SK-N-SH treated with all-trans-retinoic acid at 6 μM for 48 hours (cell line): ENCODE measurements around the gene RAB11B.
"Not testable (repeated sequence)": the region's sequence is repeated elsewhere in the genome, so short reads cannot be mapped to it uniquely, and the experiment has no call there.

ENCODE experiments used
- ATAC-seq: fragments of 200-7000 bp; cut with Tn5 transposase; 3 replicates; pipeline ENCODE4 v1.9.1; 2020; ENCODE audit warnings: mild to moderate bottlenecking, moderate library complexity
- ARNTL ChIP-seq: fragments of 450-650 bp; formaldehyde crosslinking; IDR thresholded peaks from 2 replicates; pipeline ENCODE4 v1.5.0; 2020; ENCODE audit warnings: low read depth, mild to moderate bottlenecking, moderate library complexity, borderline replicate concordance
- CSDC2 ChIP-seq: fragments of 250-450 bp; sonication (Bioruptor Pico); IDR thresholded peaks from 2 replicates; pipeline ENCODE4 v1.5.0; 2020; ENCODE audit warnings: mild to moderate bottlenecking, moderate library complexity
- CSRNP3 ChIP-seq: fragments of 250-450 bp; sonication (Bioruptor Pico); IDR thresholded peaks from 2 replicates; pipeline ENCODE4 v1.5.1; 2021; ENCODE audit warnings: mild to moderate bottlenecking, moderate library complexity
- GLIS3 ChIP-seq: fragments of 250-450 bp; sonication (Bioruptor Pico); IDR thresholded peaks from 2 replicates; pipeline ENCODE4 v1.5.0; 2020; ENCODE audit warnings: mild to moderate bottlenecking, moderate library complexity
- ISL1 ChIP-seq: fragments of 250-450 bp; sonication (Bioruptor Pico); IDR thresholded peaks from 2 replicates; pipeline ENCODE4 v2.1.2; 2022; ENCODE audit warnings: mild to moderate bottlenecking, moderate library complexity
- OSR1 ChIP-seq: fragments of 250-450 bp; sonication (Bioruptor Pico); IDR thresholded peaks from 2 replicates; pipeline ENCODE4 v1.8.0; 2022; ENCODE audit warnings: moderate library complexity, mild to moderate bottlenecking, inconsistent platforms
- POU6F1 ChIP-seq: fragments of 250-450 bp; sonication (Bioruptor Pico); IDR thresholded peaks from 2 replicates; pipeline ENCODE4 v1.8.0; 2021; ENCODE audit warnings: low read depth, mild to moderate bottlenecking, moderate library complexity, borderline replicate concordance
- PPARA ChIP-seq: fragments of 250-450 bp; sonication (Bioruptor Pico); IDR thresholded peaks from 2 replicates; pipeline ENCODE4 v1.5.0; 2020; ENCODE audit warnings: mild to moderate bottlenecking, borderline replicate concordance
- RARB ChIP-seq: fragments of 250-450 bp; sonication (Bioruptor Pico); IDR thresholded peaks from 2 replicates; pipeline ENCODE4 v1.8.0; 2021; ENCODE audit warnings: mild to moderate bottlenecking, moderate library complexity
- SNAI2 ChIP-seq: fragments of 250-450 bp; sonication (Bioruptor Pico); IDR thresholded peaks from 2 replicates; pipeline ENCODE4 v1.5.0; 2020; ENCODE audit warnings: mild to moderate bottlenecking, moderate library complexity
- TCF4 ChIP-seq: fragments of 250-450 bp; sonication (Bioruptor Pico); IDR thresholded peaks from 2 replicates; pipeline ENCODE4 v1.8.0; 2021; ENCODE audit warnings: mild to moderate bottlenecking, moderate library complexity, borderline replicate concordance
- TOX ChIP-seq: fragments of 250-450 bp; sonication (Bioruptor Pico); IDR thresholded peaks from 2 replicates; pipeline ENCODE4 v1.8.0; 2021; ENCODE audit warnings: mild to moderate bottlenecking, moderate library complexity, borderline replicate concordance
- ZFP3 ChIP-seq: fragments of 250-450 bp; sonication (Bioruptor Pico); IDR thresholded peaks from 2 replicates; pipeline ENCODE4 v1.5.0; 2020; ENCODE audit warnings: mild to moderate bottlenecking, moderate library complexity
- ZFP30 ChIP-seq: fragments of 450-650 bp; formaldehyde crosslinking; IDR thresholded peaks from 2 replicates; pipeline ENCODE4 v1.5.0; 2022; ENCODE audit warnings: mild to moderate bottlenecking, moderate library complexity
- ZNF565 ChIP-seq: fragments of 450-650 bp; formaldehyde crosslinking; conservative IDR thresholded peaks from 2 replicates; pipeline ENCODE4 v1.5.0; 2020; ENCODE audit warnings: low read depth, mild to moderate bottlenecking, moderate library complexity
- ZNF70 ChIP-seq: fragments of 450-650 bp; formaldehyde crosslinking; IDR thresholded peaks from 2 replicates; pipeline ENCODE4 v1.5.0; 2020; ENCODE audit warnings: mild to moderate bottlenecking, moderate library complexity
- ZNF8 ChIP-seq: fragments of 450-650 bp; formaldehyde crosslinking; IDR thresholded peaks from 2 replicates; pipeline ENCODE4 v1.5.0; 2020; ENCODE audit warnings: mild to moderate bottlenecking, moderate library complexity
- TF ChIP-seq, protein P1 (sequence below): fragments of 250-450 bp; sonication (Bioruptor Pico); IDR thresholded peaks from 2 replicates; pipeline ENCODE4 v1.8.0; 2020; ENCODE audit warnings: mild to moderate bottlenecking, moderate library complexity, borderline replicate concordance

Gene RAB11B

DNA sequence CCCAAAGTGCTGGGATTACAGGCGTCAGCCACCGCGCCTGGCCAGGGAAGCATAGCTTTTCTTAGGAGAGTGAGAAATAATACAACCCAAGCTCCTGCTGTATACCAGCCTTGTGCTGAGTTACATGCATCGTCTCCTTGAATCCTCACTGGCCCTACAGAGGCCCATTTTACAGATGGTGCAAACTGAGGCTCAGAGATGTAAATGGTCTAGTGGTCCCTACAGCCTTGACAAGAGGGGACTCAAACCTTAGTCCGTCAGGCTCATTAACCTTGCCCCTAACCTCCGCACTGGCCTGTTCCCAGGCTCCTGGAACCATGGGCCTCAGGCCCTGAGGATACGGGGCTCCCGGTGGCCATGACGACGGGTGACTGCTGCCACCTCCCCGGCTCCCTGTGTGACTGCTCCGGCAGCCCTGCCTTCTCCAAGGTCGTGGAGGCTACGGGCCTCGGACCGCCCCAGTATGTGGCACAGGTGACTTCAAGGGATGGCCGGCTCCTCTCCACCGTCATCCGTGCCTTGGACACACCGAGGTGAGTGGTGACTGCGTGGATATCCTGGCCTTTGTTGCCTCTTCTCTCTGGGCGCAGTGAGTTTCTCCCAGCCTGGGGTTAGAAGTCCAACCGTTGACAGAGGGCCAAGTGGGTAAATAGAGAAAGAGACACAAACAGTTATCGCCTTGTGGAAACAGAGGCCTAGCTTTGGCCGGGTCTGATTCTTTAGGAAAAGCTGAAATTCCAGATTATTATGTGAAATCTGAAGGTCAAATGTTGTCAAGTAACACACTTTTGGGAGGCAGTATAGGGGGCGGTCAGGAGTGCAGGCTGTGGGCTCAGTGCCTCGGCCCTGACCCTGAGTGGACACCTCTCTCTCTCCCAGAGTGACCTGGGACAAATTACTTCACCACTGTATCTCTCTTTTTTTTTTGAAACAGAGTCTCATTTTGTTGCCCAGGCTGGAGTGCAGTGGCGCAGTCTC is 31.6 kb downstream of the RAB11B start:
- TF ChIP-seq PPARA (CRISPR knock-in tag) (no peak), ZNF70 (CRISPR knock-in tag) (no peak), ISL1 (CRISPR knock-in tag) (no peak), GLIS3 (CRISPR knock-in tag) (no peak), POU6F1 (CRISPR knock-in tag) (no peak), CSRNP3 (no peak), OSR1 (no peak), TOX (CRISPR knock-in tag) (no peak)
- no peak for ATAC-seq

DNA sequence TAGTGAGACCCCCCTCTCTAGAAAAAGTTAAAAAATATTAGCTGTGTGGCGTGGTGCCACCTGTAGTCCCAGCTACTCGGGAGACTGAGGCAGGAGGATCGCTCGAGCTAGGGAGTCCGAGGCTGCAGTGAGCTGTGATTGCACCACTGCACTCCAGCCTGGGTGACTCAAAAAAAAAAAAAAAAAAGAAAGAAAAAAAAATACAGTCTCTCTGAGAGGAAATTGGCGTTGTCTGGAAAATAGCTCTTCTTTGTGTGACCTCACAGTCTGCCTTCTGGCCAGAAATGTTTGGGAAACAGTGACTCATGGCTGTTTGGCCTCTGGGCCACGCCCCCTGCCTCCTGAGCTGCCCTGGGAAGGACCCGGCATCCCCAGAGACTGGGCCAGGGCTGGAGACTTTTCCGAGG is 33.7 kb downstream of the RAB11B start:
- ATAC-seq: peak; percentile 98

GRCh38 chr19:8425331-8425730 is 35.2 kb downstream of the RAB11B start:
- ATAC-seq: not testable (repeated sequence)

More for the DNA sequence above, 33.7 kb downstream of the RAB11B start:
- TF ChIP-seq ISL1 (CRISPR knock-in tag): 0 out of 2 replicates have a peak, but pooled peaks have one; percentile 6
- TF ChIP-seq ZNF565 (CRISPR knock-in tag): no peak

DNA sequence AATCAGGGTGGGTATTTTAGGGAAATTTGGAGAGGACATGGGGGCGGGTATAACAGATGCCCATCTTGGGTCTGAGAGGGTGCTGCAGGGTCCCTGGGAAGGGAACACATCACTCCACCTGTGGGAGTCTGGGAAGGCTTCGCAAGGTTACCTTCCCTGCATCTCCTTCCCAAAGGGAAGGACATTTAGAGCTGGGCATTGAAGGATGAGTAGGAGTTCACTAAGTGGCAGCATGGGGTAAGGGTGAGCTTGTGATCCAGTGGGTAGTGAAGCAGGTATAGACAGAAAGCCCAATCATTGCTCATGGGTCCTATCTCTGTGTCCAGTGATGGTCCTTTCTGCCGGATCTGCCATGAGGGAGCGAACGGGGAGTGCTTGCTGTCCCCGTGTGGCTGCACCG is 36.1 kb downstream of the RAB11B start:
- TF ChIP-seq ZFP3 (CRISPR knock-in tag): peak; percentile 98
- no peak for TF ChIP-seq RARB (CRISPR knock-in tag)
- TF ChIP-seq, all 23 proteins: peak for 1
- ATAC-seq: no peak

DNA sequence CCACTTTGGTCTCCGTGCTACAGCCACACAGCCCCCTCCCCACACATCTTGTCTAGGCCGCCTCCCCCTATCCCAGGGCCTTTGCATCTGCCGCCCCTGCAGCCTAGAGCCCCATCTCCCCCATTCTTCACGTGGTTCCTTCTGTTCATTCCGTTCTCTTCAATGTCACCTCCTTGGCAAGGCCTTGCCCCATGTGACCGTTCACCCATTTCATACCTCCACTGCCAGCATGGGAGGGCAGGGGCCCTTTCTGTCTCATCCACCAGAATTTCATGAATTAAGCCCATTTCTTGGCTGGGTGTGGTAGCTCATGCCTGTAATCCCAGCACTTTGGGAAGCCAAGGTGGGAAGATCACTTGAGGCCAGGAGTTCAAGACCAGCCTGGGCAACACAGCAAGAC is 38.9 kb downstream of the RAB11B start:
- TF ChIP-seq ZNF70 (CRISPR knock-in tag) (peak; percentile 94), TCF4 (CRISPR knock-in tag) (no peak), ZNF8 (no peak)
- TF ChIP-seq, all 23 proteins: peak for 1
- no peak for ATAC-seq

DNA sequence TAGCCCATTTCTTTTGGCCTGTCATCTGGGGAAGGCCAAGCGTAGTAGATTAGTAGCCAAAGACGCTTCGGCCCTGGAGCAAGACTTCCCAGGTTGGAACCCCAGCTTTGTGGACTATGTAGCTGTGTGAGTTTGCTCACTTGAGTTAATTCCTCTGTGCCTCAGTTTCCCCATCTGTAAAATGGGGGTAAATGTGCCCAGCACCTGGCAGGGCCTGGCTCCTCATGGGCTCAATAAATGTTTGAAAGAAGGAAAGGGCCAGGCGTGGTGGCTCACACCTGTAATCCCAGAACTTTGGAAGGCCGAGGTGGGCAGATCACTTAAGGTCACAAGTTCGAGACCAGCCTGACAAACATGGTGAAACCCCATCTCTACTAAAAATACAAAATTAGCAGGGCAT is 39.7 kb downstream of the RAB11B start:
- ATAC-seq: no peak
- TF ChIP-seq CSRNP3 (no peak), ZFP3 (CRISPR knock-in tag) (no peak), CSDC2 (CRISPR knock-in tag) (no peak), ZNF565 (CRISPR knock-in tag) (no peak), ZNF8 (no peak), ISL1 (CRISPR knock-in tag) (no peak), ZFP30 (CRISPR knock-in tag) (no peak), RARB (CRISPR knock-in tag) (no peak), SNAI2 (no peak), ARNTL (no peak)
- TF ChIP-seq, protein P1, sequence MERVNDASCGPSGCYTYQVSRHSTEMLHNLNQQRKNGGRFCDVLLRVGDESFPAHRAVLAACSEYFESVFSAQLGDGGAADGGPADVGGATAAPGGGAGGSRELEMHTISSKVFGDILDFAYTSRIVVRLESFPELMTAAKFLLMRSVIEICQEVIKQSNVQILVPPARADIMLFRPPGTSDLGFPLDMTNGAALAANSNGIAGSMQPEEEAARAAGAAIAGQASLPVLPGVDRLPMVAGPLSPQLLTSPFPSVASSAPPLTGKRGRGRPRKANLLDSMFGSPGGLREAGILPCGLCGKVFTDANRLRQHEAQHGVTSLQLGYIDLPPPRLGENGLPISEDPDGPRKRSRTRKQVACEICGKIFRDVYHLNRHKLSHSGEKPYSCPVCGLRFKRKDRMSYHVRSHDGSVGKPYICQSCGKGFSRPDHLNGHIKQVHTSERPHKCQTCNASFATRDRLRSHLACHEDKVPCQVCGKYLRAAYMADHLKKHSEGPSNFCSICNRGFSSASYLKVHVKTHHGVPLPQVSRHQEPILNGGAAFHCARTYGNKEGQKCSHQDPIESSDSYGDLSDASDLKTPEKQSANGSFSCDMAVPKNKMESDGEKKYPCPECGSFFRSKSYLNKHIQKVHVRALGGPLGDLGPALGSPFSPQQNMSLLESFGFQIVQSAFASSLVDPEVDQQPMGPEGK (CRISPR knock-in tag): no peak
- TF ChIP-seq, all 23 proteins: peak for 0
